Mucosa of stomach (tissue), 1 donor: Measurements from ENCODE around the gene FAF1.
A peak's percentile ranks its signal among the peaks of the same experiment; 100 is the strongest.
"Not testable (repeated sequence)": the region's sequence is repeated elsewhere in the genome, so short reads cannot be mapped to it uniquely, and the experiment has no call there.

Experiments used
- H3K27me3 ChIP-seq: one replicate; pipeline ENCODE4 v1.7.0; 2013; ENCODE audit warnings: mild to moderate bottlenecking, low read length; ENCODE audit not compliant: control insufficient read depth, insufficient read depth
- H3K36me3 ChIP-seq: one replicate; pipeline ENCODE4 v1.7.0; 2013; ENCODE audit warnings: low read length; ENCODE audit not compliant: control insufficient read depth, insufficient read depth
- H3K4me1 ChIP-seq: one replicate; pipeline ENCODE4 v1.7.0; 2013; ENCODE audit warnings: mild to moderate bottlenecking, low read length; ENCODE audit not compliant: control insufficient read depth, insufficient read depth
- H3K4me3 ChIP-seq: one replicate; pipeline ENCODE4 v1.7.0; 2013; ENCODE audit warnings: low read length
- H3K9ac ChIP-seq: one replicate; pipeline ENCODE4 v1.7.0; 2013; ENCODE audit warnings: mild to moderate bottlenecking, low read length, moderate library complexity
- H3K9me3 ChIP-seq: one replicate; pipeline ENCODE4 v1.7.0; 2013; ENCODE audit warnings: mild to moderate bottlenecking, low read length, moderate library complexity; ENCODE audit not compliant: control insufficient read depth
- donor health status: Pancreatic carcinoma.

FAF1 gene

DNA sequence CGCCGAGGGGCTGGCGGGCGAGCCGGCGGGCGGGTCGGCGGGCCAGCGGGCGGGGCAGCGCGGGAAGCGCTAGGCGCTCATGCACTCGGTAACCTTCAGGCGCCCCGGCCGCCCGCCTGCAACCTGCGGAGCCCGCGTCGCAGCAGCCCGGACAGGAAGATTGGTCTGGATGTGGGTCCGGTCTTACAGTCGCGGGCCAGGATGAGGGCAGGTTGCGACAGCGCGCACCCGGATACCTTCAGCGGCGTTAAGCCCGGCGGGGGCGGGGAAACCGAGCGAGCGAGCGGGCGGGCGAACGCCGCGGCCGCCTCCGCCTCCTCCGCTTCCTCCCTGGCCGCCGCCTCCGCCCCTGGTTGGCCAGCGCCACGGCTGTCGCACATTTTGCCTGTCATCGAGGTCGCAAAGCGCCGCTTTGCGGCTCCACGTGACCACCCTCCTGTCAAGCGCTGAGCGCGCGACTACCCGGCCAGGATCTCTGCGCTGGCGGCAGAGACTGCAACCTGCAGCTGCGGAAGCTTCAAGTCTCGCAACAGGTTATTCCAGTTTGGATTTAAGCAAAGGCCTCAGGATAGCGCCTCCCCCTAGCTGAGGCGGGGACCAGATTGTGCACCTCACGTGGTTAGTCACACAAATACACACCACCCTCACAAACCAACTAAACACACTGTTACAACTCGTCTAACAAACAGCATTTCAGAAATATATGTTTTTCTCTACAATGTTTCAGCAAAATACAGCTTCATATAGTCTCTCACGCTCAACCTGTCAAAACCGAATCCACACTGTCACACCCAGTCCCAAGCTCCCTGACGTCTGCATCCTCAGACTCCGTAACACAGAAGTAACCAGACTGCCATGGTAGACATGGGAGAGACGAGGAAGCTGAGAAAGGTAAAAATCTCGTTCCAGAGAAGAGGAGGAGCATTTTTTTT lies at the start of gene FAF1:
Gene FAF1 (minus strand): TSS at position 355 of the 932 bp plus-strand sequence. CDS start 456 bp downstream, outside the sequence.
- Histone ChIP-seq H3K4me1 (no peaks in the 10 kb centered on the region), H3K36me3 (no peaks in the 10 kb centered on the region), H3K27me3 (no peaks in the 10 kb centered on the region), H3K9me3 (no peaks in the 10 kb centered on the region), H3K9ac (peak within 1 kb of the TSS; percentile 87), H3K4me3 (peak within 1 kb of the TSS; percentile 98)

DNA sequence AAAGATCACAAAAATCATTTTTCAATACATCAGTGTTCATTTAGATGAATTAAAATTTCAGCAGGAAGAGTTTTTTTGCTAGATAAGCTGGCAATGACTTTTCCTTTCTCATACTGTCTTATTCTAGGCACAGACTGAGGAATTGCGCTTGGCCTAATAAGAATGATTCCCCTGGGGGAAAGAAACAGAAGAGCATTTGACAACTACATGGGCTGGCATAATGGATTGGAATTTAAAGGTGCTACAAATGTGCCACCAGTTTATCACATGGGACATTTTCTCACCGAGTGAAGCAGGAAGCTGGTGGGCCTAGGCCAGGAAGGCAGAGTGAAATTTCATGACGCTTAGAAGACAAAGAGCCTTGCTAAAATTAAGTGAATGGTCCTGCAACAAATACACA lies 49.3 kb upstream of the FAF1 start:
- H3K36me3 ChIP-seq: no peaks in the 10 kb centered on the region
- H3K9ac ChIP-seq: no peak overlapping the region
- no peak overlapping the region for H3K4me3 ChIP-seq
- no peaks in the 10 kb centered on the region for H3K4me1 ChIP-seq
- no peaks in the 10 kb centered on the region for H3K9me3 ChIP-seq
- H3K27me3 ChIP-seq: no peaks in the 10 kb centered on the region

DNA sequence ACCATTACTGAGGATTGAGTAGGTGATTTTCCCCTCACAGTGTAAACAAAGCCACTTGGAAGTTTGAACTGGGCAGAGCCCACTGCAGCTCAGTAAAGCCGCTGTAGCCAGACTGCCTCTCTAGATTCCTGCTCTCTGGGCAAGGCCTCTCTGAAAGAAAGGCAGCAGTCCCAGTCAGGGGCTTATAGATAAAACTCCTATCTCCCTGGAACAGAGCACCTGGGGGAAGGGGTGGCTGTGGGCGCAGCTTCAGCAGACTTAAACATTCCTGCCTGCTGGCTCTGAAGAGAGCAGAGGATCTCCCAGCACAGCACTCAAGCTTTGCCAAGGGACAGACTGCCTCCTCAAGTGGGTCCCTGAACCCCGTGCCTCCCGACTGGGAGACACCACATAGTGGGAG lies 45.5 kb upstream of the FAF1 start:
- not testable (repeated sequence) for H3K9ac ChIP-seq, H3K4me1 ChIP-seq, H3K36me3 ChIP-seq, H3K27me3 ChIP-seq, H3K4me3 ChIP-seq, H3K9me3 ChIP-seq

DNA sequence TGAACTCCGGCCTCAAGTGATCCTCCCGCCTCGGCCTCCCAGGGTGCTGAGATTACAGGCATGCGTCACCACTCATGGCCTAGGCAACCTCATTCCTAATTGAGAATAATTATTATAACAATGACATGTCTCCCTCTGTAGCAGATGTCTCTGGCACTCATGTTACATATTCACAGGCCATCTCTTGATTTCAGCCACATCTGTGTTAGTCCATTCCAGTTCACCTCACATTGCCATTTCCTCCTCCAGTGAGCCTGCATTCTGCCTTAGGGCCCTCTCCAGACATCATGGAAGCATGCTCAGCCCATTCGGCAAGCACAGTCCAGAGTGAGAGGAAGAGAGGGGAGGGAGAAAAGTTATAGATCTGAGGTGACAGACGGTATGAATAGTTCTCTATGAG lies 42.4 kb upstream of the FAF1 start:
- H3K4me3 ChIP-seq: no peak overlapping the region
- no peaks in the 10 kb centered on the region for H3K36me3 ChIP-seq
- no peaks in the 10 kb centered on the region for H3K4me1 ChIP-seq
- H3K27me3 ChIP-seq: no peaks in the 10 kb centered on the region
- no peak overlapping the region for H3K9ac ChIP-seq
- no peaks in the 10 kb centered on the region for H3K9me3 ChIP-seq

DNA sequence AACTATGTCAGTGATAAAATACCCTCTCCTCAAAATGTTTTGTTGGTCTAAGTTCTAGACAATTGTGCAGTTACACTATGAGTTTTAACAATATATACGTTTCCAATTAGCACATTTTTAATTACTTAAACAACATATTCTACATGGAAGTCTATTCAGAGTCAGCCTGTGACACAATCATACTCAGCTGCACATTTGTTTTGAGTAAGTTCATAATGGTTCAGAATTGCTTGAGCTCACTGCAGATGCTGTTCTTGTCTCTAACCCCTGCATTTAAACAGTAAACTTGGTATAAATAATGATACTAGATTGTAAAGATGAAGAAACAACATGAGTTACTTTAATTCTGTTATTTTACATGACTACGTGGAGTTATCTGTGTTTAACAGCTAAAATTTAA lies 40.6 kb upstream of the FAF1 start:
- Histone ChIP-seq H3K27me3 (no peaks in the 10 kb centered on the region), H3K9me3 (no peaks in the 10 kb centered on the region), H3K4me3 (no peak overlapping the region), H3K36me3 (no peaks in the 10 kb centered on the region), H3K4me1 (no peaks in the 10 kb centered on the region), H3K9ac (no peak overlapping the region)

DNA sequence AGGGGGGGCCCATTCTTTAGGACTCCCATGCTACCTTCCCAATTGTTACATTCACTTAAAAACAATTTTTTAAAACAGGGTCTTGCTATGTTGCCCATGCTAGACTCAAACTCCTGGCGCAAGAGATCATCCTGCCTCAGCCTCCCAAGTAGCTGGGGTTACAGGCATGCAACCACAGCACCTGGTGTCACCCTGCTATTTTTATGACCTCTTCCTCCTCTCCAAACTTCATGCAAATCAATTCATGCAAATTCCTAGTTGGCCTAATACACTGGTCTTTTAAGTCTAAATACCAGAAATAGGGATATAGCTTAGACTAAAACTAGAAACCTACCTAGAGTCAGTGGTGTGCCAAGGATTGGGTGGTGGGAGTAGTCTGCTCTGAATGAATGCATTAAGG lies 40.1 kb upstream of the FAF1 start:
- Histone ChIP-seq H3K9me3 (no peaks in the 10 kb centered on the region), H3K27me3 (no peaks in the 10 kb centered on the region), H3K4me1 (no peaks in the 10 kb centered on the region), H3K36me3 (no peaks in the 10 kb centered on the region), H3K9ac (no peak overlapping the region), H3K4me3 (no peak overlapping the region)

DNA sequence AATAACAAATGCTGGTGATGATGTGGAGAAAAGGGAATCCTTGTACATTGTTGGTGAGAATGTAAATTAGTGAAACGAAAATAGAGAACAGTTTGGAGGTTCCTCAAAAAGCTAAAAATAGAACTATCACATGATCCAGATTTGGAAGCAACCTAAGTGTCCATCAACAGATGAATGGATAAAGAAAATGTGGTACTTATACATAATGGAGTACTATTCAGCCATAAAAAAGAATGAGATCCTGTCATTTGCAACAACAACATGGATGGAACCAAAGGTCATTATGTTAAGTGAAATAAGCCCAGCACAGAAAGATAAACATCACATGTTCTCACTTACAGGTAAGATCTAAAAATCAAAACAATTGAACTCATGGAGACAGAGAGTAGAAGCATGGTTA lies 39.3 kb upstream of the FAF1 start:
- H3K4me1 ChIP-seq, H3K36me3 ChIP-seq, H3K4me3 ChIP-seq, H3K9ac ChIP-seq, H3K27me3 ChIP-seq, H3K9me3 ChIP-seq: not testable (repeated sequence)

DNA sequence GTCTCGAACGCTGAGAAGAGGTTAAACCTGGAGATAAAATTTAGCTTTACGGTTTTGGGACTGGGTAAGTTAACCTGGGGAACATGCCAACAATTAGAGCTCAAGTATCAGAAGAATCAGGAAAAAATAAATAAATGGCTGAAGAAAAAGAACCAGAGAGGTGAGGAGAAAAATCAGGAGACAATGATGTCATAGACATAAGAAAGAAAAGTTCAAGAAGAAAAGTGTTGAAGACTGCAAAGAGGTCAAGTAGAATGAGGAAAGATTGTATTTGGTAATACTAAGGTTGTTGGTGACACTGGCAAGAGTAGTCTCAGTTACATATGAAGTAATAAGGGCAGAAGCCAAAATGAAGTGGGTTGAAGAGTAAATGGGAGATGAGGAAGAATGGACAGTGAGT lies 36.0 kb upstream of the FAF1 start:
- H3K9me3 ChIP-seq: no peaks in the 10 kb centered on the region
- no peak overlapping the region for H3K9ac ChIP-seq
- H3K4me1 ChIP-seq: no peaks in the 10 kb centered on the region
- no peaks in the 10 kb centered on the region for H3K36me3 ChIP-seq
- H3K27me3 ChIP-seq: no peaks in the 10 kb centered on the region
- H3K4me3 ChIP-seq: no peak overlapping the region

DNA sequence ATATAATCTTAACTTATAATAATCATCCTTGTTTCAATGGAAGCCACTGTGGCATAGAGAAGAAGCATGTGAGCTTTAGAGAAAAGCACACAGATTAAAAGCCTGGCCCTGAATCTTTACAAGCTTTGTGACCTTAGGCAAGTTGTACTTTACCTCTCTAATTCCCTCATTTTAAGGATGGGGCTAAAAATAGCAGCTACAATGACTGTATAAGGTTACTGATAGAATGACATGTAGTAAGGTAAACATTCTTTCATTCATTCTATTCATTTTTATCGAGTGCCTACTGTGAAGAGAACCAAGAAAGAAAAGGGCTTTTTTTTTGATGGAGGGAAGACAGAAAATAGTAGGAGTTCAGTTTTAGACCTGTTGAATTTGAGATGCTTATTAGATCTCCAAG lies 35.6 kb upstream of the FAF1 start:
- Histone ChIP-seq H3K27me3 (no peaks in the 10 kb centered on the region), H3K9me3 (no peaks in the 10 kb centered on the region), H3K9ac (no peak overlapping the region), H3K4me3 (no peak overlapping the region), H3K36me3 (no peaks in the 10 kb centered on the region), H3K4me1 (no peaks in the 10 kb centered on the region)

DNA sequence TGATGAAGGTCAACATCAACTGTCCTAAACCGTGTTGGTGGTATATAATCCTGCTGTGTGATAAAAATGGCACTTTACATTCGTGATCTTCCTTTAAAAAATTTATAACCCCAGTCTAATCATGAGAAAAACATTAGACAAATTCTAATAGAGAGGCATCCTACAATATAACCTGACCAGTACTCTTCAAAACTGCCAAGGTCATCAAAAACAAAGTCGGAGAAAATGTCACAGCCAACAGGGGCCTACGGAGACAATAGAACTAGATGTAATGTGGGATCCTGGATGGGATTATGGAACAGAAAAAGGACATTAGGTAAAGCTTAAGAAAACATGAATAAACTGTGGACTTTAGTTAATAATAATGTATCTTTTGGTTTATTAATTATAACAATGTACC lies 34.9 kb upstream of the FAF1 start:
- no peaks in the 10 kb centered on the region for H3K9me3 ChIP-seq

DNA sequence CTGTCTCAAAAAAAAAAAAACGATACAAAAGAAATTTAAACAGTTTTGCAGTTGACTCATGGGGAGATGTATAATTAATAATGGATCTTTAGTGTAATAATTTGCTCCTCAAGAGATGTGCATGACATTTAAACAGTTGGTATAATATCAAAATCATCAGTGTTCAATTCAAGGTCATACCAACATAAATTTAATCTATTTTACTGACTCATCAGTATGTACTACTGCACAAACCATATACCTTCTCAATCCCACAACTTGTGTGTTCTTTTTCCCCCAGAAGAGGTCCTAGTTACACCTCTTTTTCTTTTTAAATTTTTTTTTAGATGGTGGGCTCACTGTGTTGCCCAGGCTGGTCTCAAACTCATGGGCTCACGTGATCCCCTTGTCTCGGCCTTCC lies 33.6 kb upstream of the FAF1 start:
- Histone ChIP-seq H3K9me3 (no peaks in the 10 kb centered on the region), H3K4me3 (no peak overlapping the region), H3K4me1 (no peaks in the 10 kb centered on the region), H3K36me3 (no peaks in the 10 kb centered on the region), H3K9ac (no peak overlapping the region), H3K27me3 (no peaks in the 10 kb centered on the region)

More for the DNA sequence above, 34.9 kb upstream of the FAF1 start:
- H3K27me3 ChIP-seq: no peaks in the 10 kb centered on the region
- no peak overlapping the region for H3K9ac ChIP-seq
- no peaks in the 10 kb centered on the region for H3K36me3 ChIP-seq
- no peak overlapping the region for H3K4me3 ChIP-seq
- H3K4me1 ChIP-seq: no peaks in the 10 kb centered on the region

DNA sequence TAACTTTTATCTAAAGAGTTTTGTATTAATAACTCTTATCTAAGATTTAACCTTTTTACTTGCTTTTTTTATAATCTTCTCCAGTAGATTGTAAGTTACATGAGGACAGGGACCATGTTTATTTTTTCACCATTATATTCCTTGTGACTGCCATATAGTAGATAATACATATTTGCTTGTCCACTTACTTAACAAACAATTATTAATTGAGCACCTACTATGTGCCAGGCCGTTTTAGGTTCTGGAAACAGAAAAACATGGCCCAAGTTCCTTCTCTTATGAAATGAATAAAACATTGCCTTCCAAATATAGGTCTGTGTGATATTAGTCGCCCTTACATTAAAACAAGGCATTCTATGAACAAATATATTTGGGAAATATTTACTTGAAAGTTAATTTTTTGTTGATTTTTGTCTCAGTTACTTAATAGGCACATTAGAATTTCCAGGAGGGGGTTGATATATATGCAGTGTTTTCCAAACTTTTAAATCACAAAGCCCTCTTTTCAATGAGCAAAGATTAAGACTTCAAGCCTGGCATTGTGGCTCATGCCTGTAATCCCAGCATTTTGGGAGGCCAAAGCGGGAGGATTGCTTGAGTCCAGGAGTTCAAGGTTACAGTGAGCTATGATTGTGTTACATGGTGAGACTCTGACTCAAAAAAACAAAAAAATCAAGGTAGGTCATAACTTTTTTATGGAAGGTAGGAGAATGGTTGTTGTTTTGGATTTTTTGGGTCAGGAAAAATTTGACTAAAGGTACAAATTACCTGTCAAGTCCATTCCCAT lies 32.7 kb upstream of the FAF1 start:
- no peaks in the 10 kb centered on the region for H3K27me3 ChIP-seq
- no peaks in the 10 kb centered on the region for H3K9me3 ChIP-seq
- H3K4me3 ChIP-seq: no peak overlapping the region
- H3K9ac ChIP-seq: no peak overlapping the region
- no peaks in the 10 kb centered on the region for H3K4me1 ChIP-seq
- H3K36me3 ChIP-seq: no peaks in the 10 kb centered on the region
